GM19455 (cell line): ENCODE results near the gene ABHD2.
"Not testable (repeated sequence)": the region's sequence is repeated elsewhere in the genome, so short reads cannot be mapped to it uniquely, and the experiment has no call there.

ENCODE experiments used
- ATAC-seq: cut with Tn5 transposase; IDR thresholded peaks from one replicate; pipeline ENCODE4 v1.9.1; 2021; ENCODE audit not compliant: unreplicated experiment

Gene ABHD2

GRCh38 chr15:89087830-89088604 lies at the start of gene ABHD2:
ABHD2 (plus strand) TSS chr15:89088456; CDS start chr15:89116328, 27,872 bp downstream.
- ATAC-seq = peak; percentile 97

GRCh38 chr15:89039142-89039541 lies 49.1 kb upstream of the ABHD2 start:
- ATAC-seq = no peak

- no peak for ATAC-seq
Measured at GRCh38 chr15:89041507-89041906, 46.7 kb upstream of the ABHD2 start.

- no peak for ATAC-seq
Measured at GRCh38 chr15:89042387-89042786, 45.9 kb upstream of the ABHD2 start.

- no peak for ATAC-seq
Measured at GRCh38 chr15:89043031-89044002, 44.9 kb upstream of the ABHD2 start.

- ATAC-seq = not testable (repeated sequence)
Measured at GRCh38 chr15:89049016-89049666, 39.1 kb upstream of the ABHD2 start.

- no peak for ATAC-seq
Measured at GRCh38 chr15:89051875-89052274, 36.4 kb upstream of the ABHD2 start.

DNA sequence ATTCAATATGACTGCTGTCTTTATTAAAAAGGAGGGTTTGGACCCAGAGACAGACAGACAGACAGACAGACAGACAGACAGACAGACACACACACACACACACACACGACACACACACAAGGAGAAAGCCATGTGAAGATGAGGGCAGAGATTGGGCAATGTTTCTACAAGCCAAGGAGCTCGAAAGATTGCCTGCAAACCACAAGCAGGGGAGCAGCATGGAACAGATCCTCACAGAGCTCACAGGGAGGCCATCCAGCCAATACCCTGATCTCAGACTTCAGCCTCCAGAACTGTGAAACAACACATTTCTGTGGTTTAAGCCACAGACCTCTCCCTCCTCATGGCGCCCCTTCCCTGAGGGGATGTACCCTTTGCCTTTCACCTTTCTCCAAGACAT lies 35.8 kb upstream of the ABHD2 start:
- no peak for ATAC-seq

DNA sequence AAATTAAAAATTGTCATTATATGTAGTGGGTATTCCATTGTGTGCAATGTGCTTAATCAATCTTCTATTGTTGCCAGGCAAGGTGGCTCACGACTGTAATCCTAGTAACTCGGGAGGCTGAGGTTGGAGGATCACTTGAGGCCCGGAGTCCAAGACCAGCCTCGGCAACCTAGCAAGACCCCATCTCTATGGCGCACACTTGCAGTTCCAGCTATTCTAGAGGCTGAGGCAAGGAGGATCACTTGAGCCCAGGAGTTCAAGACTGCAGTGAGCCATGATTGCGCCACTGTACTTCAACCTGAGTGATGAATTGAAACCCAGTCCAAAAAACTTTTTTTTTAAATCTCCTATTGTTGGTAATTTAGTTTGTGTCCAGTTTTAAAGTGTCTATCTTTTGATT lies 33.4 kb upstream of the ABHD2 start:
- no peak for ATAC-seq

DNA sequence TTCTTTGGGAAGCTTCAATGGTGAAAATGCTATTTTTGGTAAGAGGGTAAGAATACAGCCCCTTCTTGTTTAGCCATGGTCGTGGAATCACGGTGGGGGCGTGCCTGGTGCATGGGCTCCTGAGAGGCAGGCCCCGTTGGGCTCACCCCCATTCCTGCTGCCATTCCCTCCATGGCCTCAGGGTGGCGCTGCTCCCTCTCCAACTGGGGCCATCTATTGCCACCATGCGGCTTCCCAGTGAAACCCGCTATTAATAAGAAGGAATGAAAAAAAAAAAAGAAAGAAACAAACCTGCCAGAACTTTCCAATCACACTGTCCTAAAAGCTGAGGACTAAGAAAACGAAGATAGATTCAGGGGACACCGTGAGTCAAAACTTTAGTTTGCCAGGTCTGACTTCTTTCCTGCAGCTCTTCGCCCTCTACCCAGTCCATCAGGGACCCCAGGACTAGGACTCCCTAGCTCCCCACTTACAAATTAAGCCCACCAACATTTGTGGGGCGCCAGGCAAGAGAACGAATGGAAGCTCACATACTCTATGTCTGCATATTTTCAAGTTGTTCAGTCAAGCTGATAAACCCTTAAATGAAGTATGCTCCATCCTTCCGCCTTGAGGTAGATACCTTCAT lies 30.6 kb upstream of the ABHD2 start:
- no peak for ATAC-seq

DNA sequence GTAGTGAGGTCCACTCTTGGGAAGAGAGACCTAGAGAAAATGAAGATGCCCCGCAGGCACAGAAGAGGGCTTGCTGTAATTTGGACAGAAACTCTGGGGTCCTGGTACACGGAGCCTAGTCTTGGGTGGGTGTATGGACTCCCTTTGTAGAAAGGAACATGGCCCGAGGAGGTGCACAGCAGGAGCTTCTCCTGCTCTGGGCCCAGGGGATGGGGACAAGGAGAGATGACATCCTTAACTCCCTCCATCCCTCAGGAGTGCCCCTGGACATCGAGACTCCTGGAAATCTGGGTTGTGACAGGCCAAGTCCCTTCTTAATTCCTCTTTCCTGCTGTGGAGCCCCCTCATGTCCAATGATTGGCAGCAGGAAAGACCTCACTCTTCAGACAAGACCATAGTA lies 29.9 kb upstream of the ABHD2 start:
- ATAC-seq = no peak

GRCh38 chr15:89058876-89059405 lies 29.3 kb upstream of the ABHD2 start:
- ATAC-seq = no peak

DNA sequence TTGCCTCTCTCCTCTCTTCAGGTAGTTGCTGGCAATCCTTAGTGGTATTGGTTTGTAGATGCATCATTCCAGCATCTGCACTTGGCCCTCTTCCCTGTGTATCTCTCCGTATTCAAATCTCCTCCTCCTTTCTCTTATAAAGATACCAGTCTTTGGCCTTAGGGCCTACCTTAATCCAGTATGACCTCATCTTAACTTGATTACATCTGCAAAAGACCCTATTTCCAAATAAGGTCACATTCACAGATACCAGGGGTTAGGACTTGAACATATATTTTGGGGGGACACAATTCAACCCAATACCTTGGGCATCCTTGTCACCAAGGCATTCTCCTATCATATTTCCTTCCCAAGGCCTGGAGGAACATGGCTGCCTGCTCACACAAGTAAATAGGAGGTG lies 22.0 kb upstream of the ABHD2 start:
- ATAC-seq = no peak

GRCh38 chr15:89067751-89068150 lies 20.5 kb upstream of the ABHD2 start:
- peak; percentile 3 for ATAC-seq

DNA sequence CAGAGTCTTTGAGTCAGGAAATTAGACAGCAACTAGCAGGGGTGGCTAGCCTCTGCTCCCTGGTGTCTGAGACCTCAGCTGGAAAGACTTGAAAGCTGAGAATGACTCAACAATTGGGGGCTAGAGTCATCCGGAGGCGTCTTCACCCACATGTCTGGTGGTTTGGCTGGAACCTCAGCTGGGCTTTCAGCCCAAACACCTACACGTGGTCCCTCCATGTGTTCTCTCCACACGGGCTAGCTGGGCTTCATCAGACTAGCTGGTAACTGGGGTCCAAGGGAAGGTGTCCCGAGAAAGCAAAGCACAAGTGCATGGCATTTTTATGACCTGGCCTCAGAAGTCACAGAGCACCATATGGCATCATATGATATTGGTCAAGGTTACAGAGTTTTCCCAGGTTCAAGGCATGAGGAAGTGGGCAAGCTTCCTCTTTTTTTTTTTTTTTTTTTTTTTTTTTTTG lies 19.9 kb upstream of the ABHD2 start:
- ATAC-seq = peak; percentile 96

DNA sequence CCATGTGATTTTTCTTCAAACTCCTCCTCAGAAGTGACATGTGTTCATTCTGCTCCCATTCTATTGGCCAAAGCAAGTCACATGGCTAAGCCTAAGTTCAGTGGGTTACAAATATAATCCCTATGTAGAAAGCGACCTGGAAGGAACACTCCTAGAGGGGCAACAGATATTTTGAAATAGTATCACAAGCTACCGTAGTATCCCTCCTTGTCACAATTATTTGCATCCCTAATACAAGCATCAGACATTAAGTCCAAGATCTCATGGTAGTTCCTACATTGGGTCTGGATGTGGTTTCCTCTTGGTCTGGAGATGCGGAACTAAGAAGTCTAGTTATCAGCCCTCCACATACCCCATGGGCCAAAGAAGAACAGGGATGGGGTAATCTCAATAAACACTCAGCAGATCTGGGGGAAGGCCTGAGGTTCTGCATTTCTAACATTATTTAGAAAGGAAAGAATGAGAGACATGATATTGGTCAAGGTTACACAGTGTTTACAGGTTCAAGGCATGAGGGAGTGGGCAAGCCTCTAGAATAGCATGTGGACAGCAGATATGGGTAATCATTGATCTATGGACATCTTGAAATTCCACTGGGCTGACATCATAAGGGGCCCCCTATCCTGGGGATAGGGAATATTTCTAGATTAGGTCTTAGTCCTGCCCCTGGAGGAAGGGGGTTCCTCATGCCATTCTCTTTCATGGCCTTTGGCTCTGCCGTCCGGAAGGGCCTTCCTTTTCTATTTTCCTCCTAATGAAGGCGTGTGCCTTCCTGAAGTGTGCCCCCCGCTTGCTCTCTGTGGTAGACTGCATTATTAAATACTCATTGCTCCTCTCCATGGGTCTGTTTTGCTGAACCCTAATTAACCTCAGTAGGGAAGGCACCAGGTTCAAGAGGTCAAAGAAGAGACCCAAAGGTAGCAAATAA lies 17.8 kb upstream of the ABHD2 start:
- ATAC-seq = no peak

DNA sequence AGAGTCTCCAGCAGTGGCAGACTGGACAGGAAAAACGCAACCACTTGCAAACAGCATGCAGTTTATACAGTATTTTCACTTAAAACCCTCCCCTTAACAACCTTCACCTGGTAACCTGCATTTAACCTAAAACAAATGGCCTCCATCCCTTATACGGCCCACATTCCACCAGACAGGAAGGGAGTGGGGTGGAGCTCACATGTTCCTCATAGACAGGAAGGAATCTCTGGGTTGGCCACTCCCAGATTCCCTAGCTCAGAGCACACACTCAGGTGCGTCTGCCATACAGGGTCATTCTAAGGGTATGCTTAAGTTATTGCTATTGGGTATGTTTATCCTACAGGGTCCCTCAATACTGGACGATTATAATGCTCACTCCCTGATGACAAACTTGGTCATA lies 16.8 kb upstream of the ABHD2 start:
- no peak for ATAC-seq

DNA sequence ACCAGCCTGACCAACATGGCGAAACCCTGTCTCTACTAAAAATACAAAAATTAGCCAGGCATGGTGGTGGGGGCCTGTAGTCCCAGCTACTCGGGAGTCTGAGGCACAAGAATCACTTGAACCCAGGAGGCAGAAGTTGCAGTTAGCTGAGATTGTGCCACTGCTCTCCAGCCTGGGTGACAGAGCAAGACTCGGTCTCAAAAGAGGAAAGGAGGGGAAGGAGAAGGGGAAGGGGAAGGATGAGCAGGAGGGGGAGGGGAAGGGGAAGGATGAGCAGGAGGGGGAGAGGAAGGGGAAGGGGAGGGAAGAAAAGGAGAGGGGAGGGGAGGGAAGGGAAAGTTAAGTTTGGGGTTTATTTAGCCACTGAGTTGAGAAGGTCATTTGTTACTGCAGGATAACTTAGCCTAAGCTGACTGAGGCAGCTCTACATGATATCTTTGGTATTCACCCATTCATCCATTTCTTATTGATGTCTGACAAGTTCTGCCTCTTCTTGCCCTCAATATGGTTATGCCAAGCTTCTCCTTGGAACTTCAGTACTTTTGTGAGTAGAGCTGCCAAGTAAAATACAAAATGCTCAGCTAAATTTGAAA lies 15.9 kb upstream of the ABHD2 start:
- ATAC-seq = no peak

DNA sequence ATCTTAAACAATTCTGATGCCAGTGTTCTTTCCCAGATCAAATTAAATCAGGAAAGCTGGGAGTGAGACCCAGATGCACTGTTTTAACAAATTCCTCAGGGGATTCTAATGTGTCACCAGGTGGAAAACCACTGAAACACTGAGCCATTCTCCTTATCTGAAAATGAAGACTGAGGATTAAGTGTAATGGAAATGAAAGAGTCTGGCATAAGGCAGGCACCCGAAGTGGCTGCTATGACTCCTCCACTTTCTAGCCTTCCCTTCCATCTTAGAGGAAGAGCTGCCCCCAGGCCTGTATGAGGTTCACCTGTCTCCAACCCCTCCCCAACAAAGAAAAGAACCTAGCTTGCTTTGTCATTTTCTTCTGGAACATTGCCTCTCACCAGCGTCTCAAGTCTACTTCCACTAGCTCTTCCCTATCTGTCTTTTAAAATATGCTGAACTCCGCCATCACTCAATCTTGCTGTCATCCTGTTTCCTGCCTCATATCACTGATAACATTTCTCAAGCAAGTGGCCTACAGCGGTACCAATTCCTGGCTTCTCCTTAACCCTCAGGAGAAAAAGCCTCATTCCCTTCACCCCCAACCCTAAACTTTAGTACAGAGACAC lies 13.7 kb upstream of the ABHD2 start:
- ATAC-seq = no peak
